Measurements from ENCODE around the gene RANBP9.

DNA sequence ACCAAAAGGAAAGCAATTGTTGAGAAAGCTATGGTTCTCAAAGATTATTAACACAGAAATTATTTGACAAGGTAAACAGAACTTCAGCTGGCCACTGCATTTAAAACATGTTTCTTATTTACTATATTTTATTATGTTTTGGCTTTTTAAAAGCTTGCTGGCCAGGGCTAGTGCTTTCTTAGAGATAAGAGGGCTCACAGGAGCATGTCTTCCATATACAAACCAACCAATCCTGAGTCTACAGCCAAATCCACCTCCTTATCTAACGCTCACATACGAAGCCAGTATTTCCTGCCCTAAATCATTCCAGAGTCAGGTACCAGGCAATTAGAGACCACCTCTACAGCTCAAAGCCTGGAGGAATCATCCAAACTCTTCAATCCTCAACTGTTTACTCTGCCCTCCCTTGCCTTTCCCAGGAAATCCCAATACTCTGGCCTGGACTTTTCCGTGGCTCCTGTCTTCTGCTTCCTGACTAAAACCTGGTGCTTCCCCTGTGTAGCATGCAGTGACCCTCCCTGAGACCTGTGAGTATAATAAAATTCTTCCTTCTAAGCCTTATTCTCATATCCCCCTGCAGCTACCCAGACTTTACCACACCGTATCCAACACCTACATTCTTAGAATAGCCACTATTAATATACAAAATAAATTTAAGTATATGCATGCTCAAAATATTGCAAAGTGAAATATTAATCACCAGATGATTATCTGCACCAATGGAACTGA is 33.2 kb downstream of the RANBP9 start:
- TF ChIP-seq, protein P1, sequence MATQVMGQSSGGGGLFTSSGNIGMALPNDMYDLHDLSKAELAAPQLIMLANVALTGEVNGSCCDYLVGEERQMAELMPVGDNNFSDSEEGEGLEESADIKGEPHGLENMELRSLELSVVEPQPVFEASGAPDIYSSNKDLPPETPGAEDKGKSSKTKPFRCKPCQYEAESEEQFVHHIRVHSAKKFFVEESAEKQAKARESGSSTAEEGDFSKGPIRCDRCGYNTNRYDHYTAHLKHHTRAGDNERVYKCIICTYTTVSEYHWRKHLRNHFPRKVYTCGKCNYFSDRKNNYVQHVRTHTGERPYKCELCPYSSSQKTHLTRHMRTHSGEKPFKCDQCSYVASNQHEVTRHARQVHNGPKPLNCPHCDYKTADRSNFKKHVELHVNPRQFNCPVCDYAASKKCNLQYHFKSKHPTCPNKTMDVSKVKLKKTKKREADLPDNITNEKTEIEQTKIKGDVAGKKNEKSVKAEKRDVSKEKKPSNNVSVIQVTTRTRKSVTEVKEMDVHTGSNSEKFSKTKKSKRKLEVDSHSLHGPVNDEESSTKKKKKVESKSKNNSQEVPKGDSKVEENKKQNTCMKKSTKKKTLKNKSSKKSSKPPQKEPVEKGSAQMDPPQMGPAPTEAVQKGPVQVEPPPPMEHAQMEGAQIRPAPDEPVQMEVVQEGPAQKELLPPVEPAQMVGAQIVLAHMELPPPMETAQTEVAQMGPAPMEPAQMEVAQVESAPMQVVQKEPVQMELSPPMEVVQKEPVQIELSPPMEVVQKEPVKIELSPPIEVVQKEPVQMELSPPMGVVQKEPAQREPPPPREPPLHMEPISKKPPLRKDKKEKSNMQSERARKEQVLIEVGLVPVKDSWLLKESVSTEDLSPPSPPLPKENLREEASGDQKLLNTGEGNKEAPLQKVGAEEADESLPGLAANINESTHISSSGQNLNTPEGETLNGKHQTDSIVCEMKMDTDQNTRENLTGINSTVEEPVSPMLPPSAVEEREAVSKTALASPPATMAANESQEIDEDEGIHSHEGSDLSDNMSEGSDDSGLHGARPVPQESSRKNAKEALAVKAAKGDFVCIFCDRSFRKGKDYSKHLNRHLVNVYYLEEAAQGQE (IDR thresholded peaks at IDR 0.05; ENCODE audit: borderline replicate concordance in 1 of 2, low read depth in 1 of 2, low read length in 2 of 2) = no peak
- TF ChIP-seq NFIB (CRISPR knock-in tag; IDR thresholded peaks at IDR 0.05; ENCODE audit: borderline replicate concordance) = no peak
- no peak; a peak in 1 of 4 replicates for TF ChIP-seq EP300 (IDR thresholded peaks at IDR 0.05; ENCODE audit: low read depth in 2 of 2, low read length in 2 of 2)
- no peak for TF ChIP-seq EP300 (CRISPR knock-in tag; IDR thresholded peaks at IDR 0.05; ENCODE audit: borderline replicate concordance)
- TF ChIP-seq NFIC (IDR thresholded peaks at IDR 0.05; ENCODE audit: low read length) = no peak
- TF ChIP-seq, protein P2, sequence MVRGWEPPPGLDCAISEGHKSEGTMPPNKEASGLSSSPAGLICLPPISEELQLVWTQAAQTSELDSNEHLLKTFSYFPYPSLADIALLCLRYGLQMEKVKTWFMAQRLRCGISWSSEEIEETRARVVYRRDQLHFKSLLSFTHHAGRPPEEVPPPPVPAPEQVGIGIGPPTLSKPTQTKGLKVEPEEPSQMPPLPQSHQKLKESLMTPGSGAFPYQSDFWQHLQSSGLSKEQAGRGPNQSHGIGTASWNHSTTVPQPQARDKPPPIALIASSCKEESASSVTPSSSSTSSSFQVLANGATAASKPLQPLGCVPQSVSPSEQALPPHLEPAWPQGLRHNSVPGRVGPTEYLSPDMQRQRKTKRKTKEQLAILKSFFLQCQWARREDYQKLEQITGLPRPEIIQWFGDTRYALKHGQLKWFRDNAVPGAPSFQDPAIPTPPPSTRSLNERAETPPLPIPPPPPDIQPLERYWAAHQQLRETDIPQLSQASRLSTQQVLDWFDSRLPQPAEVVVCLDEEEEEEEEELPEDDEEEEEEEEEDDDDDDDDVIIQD (CRISPR knock-in tag; IDR thresholded peaks at IDR 0.05; ENCODE audit: low read depth) = no peak
- TF ChIP-seq REXO4 (CRISPR knock-in tag; IDR thresholded peaks at IDR 0.05; ENCODE audit: borderline replicate concordance) = no peak
- TF ChIP-seq, protein P3, sequence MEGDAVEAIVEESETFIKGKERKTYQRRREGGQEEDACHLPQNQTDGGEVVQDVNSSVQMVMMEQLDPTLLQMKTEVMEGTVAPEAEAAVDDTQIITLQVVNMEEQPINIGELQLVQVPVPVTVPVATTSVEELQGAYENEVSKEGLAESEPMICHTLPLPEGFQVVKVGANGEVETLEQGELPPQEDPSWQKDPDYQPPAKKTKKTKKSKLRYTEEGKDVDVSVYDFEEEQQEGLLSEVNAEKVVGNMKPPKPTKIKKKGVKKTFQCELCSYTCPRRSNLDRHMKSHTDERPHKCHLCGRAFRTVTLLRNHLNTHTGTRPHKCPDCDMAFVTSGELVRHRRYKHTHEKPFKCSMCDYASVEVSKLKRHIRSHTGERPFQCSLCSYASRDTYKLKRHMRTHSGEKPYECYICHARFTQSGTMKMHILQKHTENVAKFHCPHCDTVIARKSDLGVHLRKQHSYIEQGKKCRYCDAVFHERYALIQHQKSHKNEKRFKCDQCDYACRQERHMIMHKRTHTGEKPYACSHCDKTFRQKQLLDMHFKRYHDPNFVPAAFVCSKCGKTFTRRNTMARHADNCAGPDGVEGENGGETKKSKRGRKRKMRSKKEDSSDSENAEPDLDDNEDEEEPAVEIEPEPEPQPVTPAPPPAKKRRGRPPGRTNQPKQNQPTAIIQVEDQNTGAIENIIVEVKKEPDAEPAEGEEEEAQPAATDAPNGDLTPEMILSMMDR (CRISPR knock-in tag; IDR thresholded peaks at IDR 0.05) = no peak
- no peak for TF ChIP-seq SAFB2 (CRISPR knock-in tag; IDR thresholded peaks at IDR 0.05; ENCODE audit: borderline replicate concordance, low read depth)
- TF ChIP-seq POLR2AphosphoS5 (IDR thresholded peaks at IDR 0.05; ENCODE audit: low read depth, low read length) = no peak
- no peak for TF ChIP-seq CCAR2 (optimal IDR thresholded peaks at IDR 0.05; ENCODE audit: low read depth, low read length)
- no peak for TF ChIP-seq HOXD1 (CRISPR knock-in tag; IDR thresholded peaks at IDR 0.05)
